ENCODE measurements around the gene ADARB1. TPM values are rescaled to one million over a fixed set of nuclear protein-coding genes. Genes with fewer than 3 reads are reported as not detected.

The ADARB1 gene
- total RNA-seq, 1 experiment from 2014 or later, result 31.9 TPM

GRCh38 chr21:45040739-45041138, 33.6 kb upstream of the ADARB1 start:
- Histone ChIP-seq H3K4me1 (ENCODE audit: insufficient read depth, low read length, poor library complexity, severe bottlenecking) (peaks cover 5% of the 10 kb centered on the region), H3K4me3 (ENCODE audit: low read depth, low read length, poor library complexity, severe bottlenecking) (no peak overlapping the region), H3K27me3 (replicated peaks; ENCODE audit: insufficient read depth, low read depth, low read length, poor library complexity) (no peaks in the 10 kb centered on the region), H3K36me3 (ENCODE audit: insufficient read depth, low read length, poor library complexity, severe bottlenecking) (no peaks in the 10 kb centered on the region), H3K27ac (ENCODE audit: low read depth, low read length, poor library complexity, severe bottlenecking) (no peak overlapping the region), H3K9me3 (ENCODE audit: low read depth, low read length, poor library complexity, severe bottlenecking) (peaks cover 8% of the 10 kb centered on the region)
- intact Hi-C loops (cut with micrococcal nuclease; ENCODE audit: unreplicated experiment), result no loop called here
- ChIA-PET POLR2A (ENCODE audit: low non-redundant PET) (no interaction called here), CTCF (no interaction called here)
- no peak for DNase-seq (ENCODE audit: low spot score)
- TF ChIP-seq CTCF (conservative IDR thresholded peaks at IDR 0.05; ENCODE audit: low read depth, low read length) (no peak), EZH2 (IDR thresholded peaks at IDR 0.05; ENCODE audit: borderline replicate concordance, low read depth, low read length, poor library complexity, severe bottlenecking) (no peak)
- no TSS peak for BruUV-seq (replicated peaks)

GRCh38 chr21:45041351-45041805, 33.0 kb upstream of the ADARB1 start:
- BruUV-seq (replicated peaks), result no TSS peak
- POLR2A ChIA-PET (ENCODE audit: low non-redundant PET), result no interaction called here
- Histone ChIP-seq H3K27ac (ENCODE audit: low read depth, low read length, poor library complexity, severe bottlenecking) (no peak overlapping the region), H3K27me3 (replicated peaks; ENCODE audit: insufficient read depth, low read depth, low read length, poor library complexity) (no peaks in the 10 kb centered on the region), H3K4me1 (ENCODE audit: insufficient read depth, low read length, poor library complexity, severe bottlenecking) (peaks cover 5% of the 10 kb centered on the region), H3K4me3 (ENCODE audit: low read depth, low read length, poor library complexity, severe bottlenecking) (no peak overlapping the region), H3K36me3 (ENCODE audit: insufficient read depth, low read length, poor library complexity, severe bottlenecking) (no peaks in the 10 kb centered on the region), H3K9me3 (ENCODE audit: low read depth, low read length, poor library complexity, severe bottlenecking) (peaks cover 8% of the 10 kb centered on the region)
- TF ChIP-seq CTCF (conservative IDR thresholded peaks at IDR 0.05; ENCODE audit: low read depth, low read length) (no peak), EZH2 (IDR thresholded peaks at IDR 0.05; ENCODE audit: borderline replicate concordance, low read depth, low read length, poor library complexity, severe bottlenecking) (no peak)
- DNase-seq (ENCODE audit: low spot score), result no peak
- intact Hi-C loops (cut with micrococcal nuclease; ENCODE audit: unreplicated experiment), result no loop called here
- CTCF ChIA-PET, result no interaction called here

GRCh38 chr21:45041984-45042663, 32.3 kb upstream of the ADARB1 start:
- intact Hi-C loops (cut with micrococcal nuclease; ENCODE audit: unreplicated experiment), result no loop called here
- no peaks in the 10 kb centered on the region for H3K27me3 ChIP-seq (replicated peaks; ENCODE audit: insufficient read depth, low read depth, low read length, poor library complexity)
- no peak for DNase-seq (ENCODE audit: low spot score)
- no TSS peak for BruUV-seq (replicated peaks)
- H3K36me3 ChIP-seq (ENCODE audit: insufficient read depth, low read length, poor library complexity, severe bottlenecking), result no peaks in the 10 kb centered on the region
- ChIA-PET POLR2A (ENCODE audit: low non-redundant PET) (no interaction called here), CTCF (no interaction called here)
- no peak overlapping the region for H3K27ac ChIP-seq (ENCODE audit: low read depth, low read length, poor library complexity, severe bottlenecking)
- peaks cover under 1% of the 10 kb centered on the region for H3K9me3 ChIP-seq (ENCODE audit: low read depth, low read length, poor library complexity, severe bottlenecking)
- H3K4me1 ChIP-seq (ENCODE audit: insufficient read depth, low read length, poor library complexity, severe bottlenecking), result peaks cover 5% of the 10 kb centered on the region
- TF ChIP-seq EZH2 (IDR thresholded peaks at IDR 0.05; ENCODE audit: borderline replicate concordance, low read depth, low read length, poor library complexity, severe bottlenecking) (no peak), CTCF (conservative IDR thresholded peaks at IDR 0.05; ENCODE audit: low read depth, low read length) (no peak)
- no peak overlapping the region for H3K4me3 ChIP-seq (ENCODE audit: low read depth, low read length, poor library complexity, severe bottlenecking)
